ENCODE measurements around the gene NDUFAF7. TPM values are rescaled to one million over a fixed set of nuclear protein-coding genes. Genes with fewer than 3 reads are reported as not detected.
"Not testable (repeated sequence)": the region's sequence is repeated elsewhere in the genome, so short reads cannot be mapped to it uniquely, and the experiment has no call there.

The NDUFAF7 gene
- polyA plus RNA-seq, 1 donor = 37.0 TPM

GRCh38 chr2:37211939-37212338 is 19.5 kb upstream of the NDUFAF7 start:
- no peak for DNase-seq

GRCh38 chr2:37215250-37215649 is 16.2 kb upstream of the NDUFAF7 start:
- no peak for DNase-seq

GRCh38 chr2:37219046-37219445 is 12.4 kb upstream of the NDUFAF7 start:
- DNase-seq = no peak

GRCh38 chr2:37223131-37223530 is 8.3 kb upstream of the NDUFAF7 start:
- DNase-seq = no peak

- DNase-seq = no peak
Observed at GRCh38 chr2:37224063-37224462, 7.4 kb upstream of the NDUFAF7 start.

GRCh38 chr2:37225129-37225528 is 6.3 kb upstream of the NDUFAF7 start:
- not testable (repeated sequence) for DNase-seq

- DNase-seq = no peak
Observed at GRCh38 chr2:37226863-37227262, 4.6 kb upstream of the NDUFAF7 start.

GRCh38 chr2:37228788-37229187 is 2.7 kb upstream of the NDUFAF7 start:
- no peak for DNase-seq

- DNase-seq = peak; percentile 12
Observed at GRCh38 chr2:37230581-37230980, 877 bp upstream of the NDUFAF7 start.

- peak; percentile 29 for DNase-seq
Observed at GRCh38 chr2:37232131-37232933, 874 bp downstream of the NDUFAF7 start.

- DNase-seq = no peak
Observed at GRCh38 chr2:37243435-37243834, 12.0 kb downstream of the NDUFAF7 start.

- DNase-seq = no peak
Observed at GRCh38 chr2:37244017-37244416, 12.6 kb downstream of the NDUFAF7 start.

- DNase-seq = no peak
Observed at GRCh38 chr2:37244755-37245154, 13.3 kb downstream of the NDUFAF7 start.

GRCh38 chr2:37246205-37246604 is 14.7 kb downstream of the NDUFAF7 start:
- DNase-seq = no peak

GRCh38 chr2:37250869-37251740 is 19.6 kb downstream of the NDUFAF7 start:
- DNase-seq = no peak

GRCh38 chr2:37262522-37262921 is 31.1 kb downstream of the NDUFAF7 start:
- no peak for DNase-seq

- DNase-seq = no peak
Observed at GRCh38 chr2:37263839-37264238, 32.4 kb downstream of the NDUFAF7 start.

GRCh38 chr2:37267685-37268084 is 36.2 kb downstream of the NDUFAF7 start:
- DNase-seq = no peak

- DNase-seq = no peak
Observed at GRCh38 chr2:37268111-37268510, 36.7 kb downstream of the NDUFAF7 start.

- DNase-seq = no peak
Observed at GRCh38 chr2:37271376-37272067, 40.1 kb downstream of the NDUFAF7 start.

- DNase-seq = no peak
Observed at GRCh38 chr2:37274359-37274965, 43.0 kb downstream of the NDUFAF7 start.

GRCh38 chr2:37276291-37276690 is 44.8 kb downstream of the NDUFAF7 start:
- DNase-seq = no peak
